ENCODE measurements around the gene ZNF697. TPM values are rescaled to one million over a fixed set of nuclear protein-coding genes. Genes with fewer than 3 reads are reported as not detected.

ZNF697 gene
- total RNA-seq, 1 experiment from 2014 or later = 2.9 TPM

DNA sequence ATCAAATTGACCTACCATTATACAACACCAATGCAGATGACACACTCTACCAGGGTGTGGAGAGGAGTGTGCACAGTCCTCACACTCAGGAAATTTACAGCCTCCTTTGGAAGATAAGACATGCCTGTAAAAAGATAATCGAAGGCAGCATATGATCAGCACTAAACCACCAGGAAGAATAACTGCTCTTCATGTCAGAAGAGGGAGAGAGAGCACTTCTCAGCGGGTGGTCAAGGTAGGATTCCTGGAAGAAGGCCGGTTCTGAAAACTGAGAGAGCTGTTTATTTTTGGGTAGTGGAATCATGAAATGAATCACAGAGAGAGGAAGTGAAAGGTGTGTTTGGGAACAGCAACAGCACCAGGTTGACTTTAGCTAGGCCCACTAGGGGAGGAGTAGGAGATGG lies 14.0 kb upstream of the ZNF697 start:
- H3K9me3 ChIP-seq = no peaks in the 10 kb centered on the region
- no peaks in the 10 kb centered on the region for H3K27me3 Mint-ChIP-seq (ENCODE audit: insufficient read depth, unreplicated experiment)
- no peak overlapping the region for H3K27ac Mint-ChIP-seq (ENCODE audit: unreplicated experiment)
- H3K4me1 Mint-ChIP-seq (ENCODE audit: low read depth, unreplicated experiment) = peaks cover 32% of the 10 kb centered on the region
- DNase-seq = no peak
- TF ChIP-seq CTCF (IDR thresholded peaks at IDR 0.05; ENCODE audit: insufficient read depth in 1 of 2, low read depth in 1 of 2, low read length in 1 of 2, severe bottlenecking in 1 of 2, unreplicated experiment in 1 of 2) = no peak
- no peaks in the 10 kb centered on the region for H3K27me3 ChIP-seq (replicated peaks; ENCODE audit: control insufficient read depth, insufficient read depth, low read length)
- no peaks in the 10 kb centered on the region for H3K9me3 Mint-ChIP-seq (ENCODE audit: unreplicated experiment)
- CTCF ChIA-PET = interaction anchor here (1.1 to 1.6 kb wide), 2 partner anchors 48 to 50 kb away, joined by 4 to 5 read pairs; no protein-coding TSS in a partner anchor
- no peaks in the 10 kb centered on the region for H3K36me3 Mint-ChIP-seq (ENCODE audit: insufficient read depth, unreplicated experiment)
- POLR2A ChIA-PET = no interaction called here
- no peak overlapping the region for H3K4me3 Mint-ChIP-seq (ENCODE audit: unreplicated experiment)
- H3K4me1 ChIP-seq = peaks cover 22% of the 10 kb centered on the region
- no peaks in the 10 kb centered on the region for H3K36me3 ChIP-seq (ENCODE audit: control insufficient read depth, insufficient read depth, low read length)
- H3K4me3 ChIP-seq (ENCODE audit: low read depth, low read length) = no peak overlapping the region
- intact Hi-C loops (cut with micrococcal nuclease; ENCODE audit: unreplicated experiment) = loop anchor here (5.0 kb wide), 3 partner anchors 110 to 290 kb away; no protein-coding TSS in a partner anchor
- no TSS peak for BruUV-seq (replicated peaks)

DNA sequence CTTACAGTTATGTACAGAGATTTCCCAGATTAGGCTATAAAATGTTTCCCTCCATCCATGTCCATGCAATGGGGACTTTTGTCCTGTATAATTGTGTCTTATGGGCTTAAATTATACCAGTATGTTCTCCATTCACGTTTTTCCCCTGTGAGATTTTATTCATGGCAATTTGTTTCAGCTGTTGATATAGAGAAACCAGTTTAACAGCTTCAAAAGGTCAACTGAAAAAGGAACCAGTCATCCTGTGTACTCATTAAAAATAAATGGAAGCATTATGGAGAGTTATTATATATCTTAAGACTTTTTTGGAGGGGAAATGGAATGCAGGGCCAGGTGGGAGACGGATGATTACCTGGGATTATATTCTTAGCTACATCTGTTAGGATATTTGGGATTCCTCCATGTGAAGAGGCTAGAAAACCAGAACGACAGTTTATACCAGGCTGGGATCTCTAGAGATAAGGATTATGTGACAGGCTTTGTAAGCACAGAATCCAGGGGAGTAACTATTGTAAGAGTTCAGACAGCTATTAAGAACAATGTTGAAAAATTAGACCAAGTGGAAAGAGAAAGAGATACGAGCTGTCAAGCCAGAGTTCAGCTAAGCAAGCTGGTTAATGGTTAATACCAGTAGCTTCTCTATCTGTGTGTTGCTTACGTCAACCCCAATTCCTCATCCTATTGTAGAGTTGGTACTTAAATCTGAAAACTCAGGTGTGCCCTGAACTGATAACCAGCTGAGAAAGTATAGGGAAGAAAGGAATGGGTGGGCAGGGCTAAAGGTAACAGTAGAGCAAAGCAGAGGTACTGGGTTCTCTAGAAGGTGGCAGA lies 12.4 kb upstream of the ZNF697 start:
- no peaks in the 10 kb centered on the region for H3K9me3 ChIP-seq
- H3K36me3 ChIP-seq (ENCODE audit: control insufficient read depth, insufficient read depth, low read length) = no peaks in the 10 kb centered on the region
- Mint-ChIP-seq H3K27ac (ENCODE audit: unreplicated experiment) (peak overlapping the region; percentile 51), H3K9me3 (ENCODE audit: unreplicated experiment) (no peaks in the 10 kb centered on the region), H3K27me3 (ENCODE audit: insufficient read depth, unreplicated experiment) (no peaks in the 10 kb centered on the region), H3K4me3 (ENCODE audit: unreplicated experiment) (peak overlapping the region; percentile 34), H3K36me3 (ENCODE audit: insufficient read depth, unreplicated experiment) (no peaks in the 10 kb centered on the region), H3K4me1 (ENCODE audit: low read depth, unreplicated experiment) (peaks cover 32% of the 10 kb centered on the region)
- no peaks in the 10 kb centered on the region for H3K27me3 ChIP-seq (replicated peaks; ENCODE audit: control insufficient read depth, insufficient read depth, low read length)
- POLR2A ChIA-PET = interaction anchor here (0.9 kb wide), 1 partner anchor 51 kb away, joined by 4 read pairs; the partner anchor contains the start of gene PHGDH
- H3K4me3 ChIP-seq (ENCODE audit: low read depth, low read length) = no peak overlapping the region
- intact Hi-C loops (cut with micrococcal nuclease; ENCODE audit: unreplicated experiment) = loop anchor here (1.0 to 5.0 kb wide), 4 partner anchors 12 to 288 kb away; partner anchors contain the start of gene ZNF697
- peaks cover 22% of the 10 kb centered on the region for H3K4me1 ChIP-seq
- no peak for DNase-seq
- no TSS peak for BruUV-seq (replicated peaks)
- CTCF ChIA-PET = interaction anchor here (0.7 to 2.3 kb wide), 6 partner anchors 13 to 288 kb away, joined by 3 to 13 read pairs (median 4); partner anchors contain the start of gene ZNF697
- TF ChIP-seq CTCF (IDR thresholded peaks at IDR 0.05; ENCODE audit: insufficient read depth in 1 of 2, low read depth in 1 of 2, low read length in 1 of 2, severe bottlenecking in 1 of 2, unreplicated experiment in 1 of 2) = no peak

- H3K9me3 ChIP-seq = no peaks in the 10 kb centered on the region
- no peak overlapping the region for H3K4me3 ChIP-seq (ENCODE audit: low read depth, low read length)
- Mint-ChIP-seq H3K27ac (ENCODE audit: unreplicated experiment) (peak overlapping the region; percentile 51), H3K27me3 (ENCODE audit: insufficient read depth, unreplicated experiment) (no peaks in the 10 kb centered on the region), H3K9me3 (ENCODE audit: unreplicated experiment) (no peaks in the 10 kb centered on the region), H3K4me1 (ENCODE audit: low read depth, unreplicated experiment) (peaks cover 32% of the 10 kb centered on the region), H3K4me3 (ENCODE audit: unreplicated experiment) (no peak overlapping the region), H3K36me3 (ENCODE audit: insufficient read depth, unreplicated experiment) (no peaks in the 10 kb centered on the region)
- no TSS peak for BruUV-seq (replicated peaks)
- intact Hi-C loops (cut with micrococcal nuclease; ENCODE audit: unreplicated experiment) = loop anchor here (1.0 to 5.0 kb wide), 4 partner anchors 11 to 287 kb away; partner anchors contain the start of gene ZNF697
- DNase-seq = no peak
- no peaks in the 10 kb centered on the region for H3K36me3 ChIP-seq (ENCODE audit: control insufficient read depth, insufficient read depth, low read length)
- no peak for TF ChIP-seq CTCF (IDR thresholded peaks at IDR 0.05; ENCODE audit: insufficient read depth in 1 of 2, low read depth in 1 of 2, low read length in 1 of 2, severe bottlenecking in 1 of 2, unreplicated experiment in 1 of 2)
- POLR2A ChIA-PET = no interaction called here
- H3K27me3 ChIP-seq (replicated peaks; ENCODE audit: control insufficient read depth, insufficient read depth, low read length) = no peaks in the 10 kb centered on the region
- H3K4me1 ChIP-seq = peaks cover 22% of the 10 kb centered on the region
- CTCF ChIA-PET = interaction anchor here (1.8 to 2.3 kb wide), 2 partner anchors 12 to 45 kb away, joined by 6 to 13 read pairs; partner anchors contain the start of gene ZNF697
Measured at GRCh38 chr1:119659628-119660027, 11.6 kb upstream of the ZNF697 start.

All from Caco-2 (cell line).